Activated CD8-positive, alpha-beta memory T cell treated with anti-CD3 and anti-CD28 coated beads, Interleukin-2, amount 50 U/mL, for 1 hour (primary cell): ENCODE results near the gene LIMK1.

Experiments
- DNase-seq: peaks from one replicate; pipeline ENCODE4 v3.0.0-alpha.2; 2020; ENCODE audit errors: extremely low read depth

LIMK1 gene

GRCh38 chr7:74083928-74084721 is 521 bp downstream of the LIMK1 start:
- peak; percentile 21 for DNase-seq

- no peak for DNase-seq
These were observed 1.3 kb downstream of the LIMK1 start for GRCh38 chr7:74084722-74085578.

- no peak for DNase-seq
These were observed 4.3 kb downstream of the LIMK1 start for GRCh38 chr7:74087791-74088453.

GRCh38 chr7:74092321-74092963 is 8.8 kb downstream of the LIMK1 start:
- DNase-seq = no peak

GRCh38 chr7:74092964-74093471 is 9.4 kb downstream of the LIMK1 start:
- DNase-seq = no peak

GRCh38 chr7:74093671-74094223 is 10.1 kb downstream of the LIMK1 start:
- no peak for DNase-seq

GRCh38 chr7:74094224-74095101 is 10.9 kb downstream of the LIMK1 start:
- DNase-seq = peak; percentile 57

GRCh38 chr7:74095135-74095534 is 11.5 kb downstream of the LIMK1 start:
- no peak for DNase-seq

- no peak for DNase-seq
These were observed 14.5 kb downstream of the LIMK1 start for GRCh38 chr7:74097937-74098614.

GRCh38 chr7:74099031-74099430 is 15.4 kb downstream of the LIMK1 start:
- no peak for DNase-seq

- DNase-seq = no peak
These were observed 17.6 kb downstream of the LIMK1 start for GRCh38 chr7:74101061-74101681.

GRCh38 chr7:74103219-74103772 is 19.7 kb downstream of the LIMK1 start:
- DNase-seq = no peak

- DNase-seq = no peak
These were observed 21.1 kb downstream of the LIMK1 start for GRCh38 chr7:74104702-74105101.

GRCh38 chr7:74105992-74106391 is 22.4 kb downstream of the LIMK1 start:
- no peak for DNase-seq

GRCh38 chr7:74106846-74107245 is 23.2 kb downstream of the LIMK1 start:
- no peak for DNase-seq

GRCh38 chr7:74115326-74115725 is 31.7 kb downstream of the LIMK1 start:
- DNase-seq = no peak

GRCh38 chr7:74116356-74116755 is 32.8 kb downstream of the LIMK1 start:
- no peak for DNase-seq

- no peak for DNase-seq
These were observed 36.2 kb downstream of the LIMK1 start for GRCh38 chr7:74119831-74120230.
